Ovary (tissue), 9 donors: ENCODE measurements around the gene TP53BP2. TPM values are rescaled to one million over a fixed set of nuclear protein-coding genes. Genes with fewer than 3 reads are reported as not detected.
"Not testable (repeated sequence)": the region's sequence is repeated elsewhere in the genome, so short reads cannot be mapped to it uniquely, and the experiment has no call there.

Source experiments
- DNase-seq, 5 donors: peaks; one replicate each; pipeline ENCODE4 v3.0.0-alpha.2; 2019 to 2020
- H3K27ac ChIP-seq, 2 donors: fragments of 200-600 bp; one replicate each; pipeline versions ENCODE4 v1.5.1 to v1.8.0; 2019 to 2022
- H3K27me3 ChIP-seq: fragments of 200-600 bp; one replicate; pipeline ENCODE4 v1.8.0; 2022
- H3K36me3 ChIP-seq: fragments of 200-600 bp; sonication (generic); one replicate; pipeline ENCODE4 v1.5.1; 2019
- H3K4me1 ChIP-seq: one replicate; pipeline ENCODE4 v1.8.1; 2013; ENCODE audit warnings: mild to moderate bottlenecking, moderate library complexity; ENCODE audit not compliant: insufficient read depth
- H3K4me3 ChIP-seq: fragments of 200-600 bp; sonication (generic); one replicate; pipeline ENCODE4 v1.5.1; 2017
- H3K9me3 ChIP-seq, 2 donors: fragments of 200-600 bp in 1 of 2; sonication (generic) in 1 of 2; one replicate each; pipeline versions ENCODE4 v1.5.1 to v1.8.1; 2013 to 2019; ENCODE audit warnings: mild to moderate bottlenecking in 1 of 2, moderate library complexity in 1 of 2
- CTCF ChIP-seq, 3 donors: fragments of 450-650 bp in 2 of 3; fragments of 200-600 bp in 1 of 3; IDR thresholded peaks; one replicate each; pipeline versions ENCODE4 v1.5.1 to v1.8.0; 2016 to 2022; ENCODE audit warnings: antibody characterized with exemption in 3 of 3, mild to moderate bottlenecking in 1 of 3
- EP300 ChIP-seq: sonication (generic); formaldehyde crosslinking; IDR thresholded peaks from one replicate; pipeline ENCODE4 v1.6.1; 2017; ENCODE audit warnings: antibody characterized with exemption
- POLR2A ChIP-seq: fragments of 450-650 bp; IDR thresholded peaks from one replicate; pipeline ENCODE4 v1.6.1; 2017; ENCODE audit warnings: antibody characterized with exemption, mild to moderate bottlenecking, moderate library complexity
- WGBS, 3 donors: extraction: QIAGEN DNeasy Blood & Tissue Kit in 1 of 3; methylation state at CpG; one replicate each; pipeline versions ENCODE4 v1.1.5 to v1.1.7; 2013 to 2017; 5-methylcytosine and 5-hydroxymethylcytosine counted together
- intact Hi-C, 4 donors: fragments of 100-400 bp; cut with DNase I; formaldehyde crosslinking; loops; one replicate each; pipeline versions ENCODE4 v1.11.0 to v1.15.1; 2022 to 2023
- polyA plus RNA-seq, 2 donors: library from polyadenylated mRNA; stranded (reverse); fragments of 200-250 nt in 1 of 2; fragments of 350-450 nt in 1 of 2; fragmentation: Illumina TruSeq in 1 of 2; extraction: RNeasy Lipid Tissue Mini Kit (QIAGEN cat#74804) in 1 of 2; gene quantifications; one replicate each; pipeline ENCODE4 v1.2.3, GENCODE V29; 2013 to 2014
- total RNA-seq, 7 donors: library from RNA; depleted of rRNA in 2 of 7; stranded (reverse); fragments of >200 nt in 2 of 7; fragmentation: NEBNext Ultra II Directional in 3 of 7; extraction: Animal tissue kit (Norgen Biotek cat#: 25700) in 3 of 7; gene quantifications; one replicate each; pipeline versions ENCODE4 v1.1.0 to v1.2.4, GENCODE V29; 2016 to 2023
- donor health status: DM: no; HTN: no; CAD: no; lungs with moderate emphysema.
- donor health status: DM: no; HTN: no; CAD: no.
- donor health status: Bipolar disorder and iron deficiency.
- donor health status: DM: yes; HTN: yes; CAD: no.
- donor health status: DM: no; HTN: no; CAD: no.
- donor health status: DM: yes; HTN: yes; CAD: no.

TP53BP2 gene
- total and polyA plus RNA-seq, 9 donors, result 12.4 to 43.6 (median 36.8) TPM

- Histone ChIP-seq H3K36me3 (no peaks in the 10 kb centered on the region), H3K4me3 (no peak overlapping the region), H3K27me3 (no peaks in the 10 kb centered on the region), H3K4me1 (no peaks in the 10 kb centered on the region), H3K27ac (no peak overlapping the region), H3K9me3 (no peaks in the 10 kb centered on the region)
- intact Hi-C loops, result no loop called here
- no peak for DNase-seq
- WGBS, 3 donors, result 44 to 50% (median 45%) methylated on average over 3 of the region's 3 CpGs
- TF ChIP-seq EP300 (no peak), CTCF (IDR thresholded peaks at IDR 0.05) (peak in 2 of 3 donors; percentile 28 to 33)
These were observed 34.1 kb downstream of the TP53BP2 start for GRCh38 chr1:223811634-223812101.

GRCh38 chr1:223810586-223810985, 35.2 kb downstream of the TP53BP2 start:
- Histone ChIP-seq H3K27ac (no peak overlapping the region), H3K9me3 (no peaks in the 10 kb centered on the region), H3K27me3 (no peaks in the 10 kb centered on the region), H3K4me3 (no peak overlapping the region), H3K4me1 (no peaks in the 10 kb centered on the region), H3K36me3 (no peaks in the 10 kb centered on the region)
- WGBS, 3 donors, result 74 to 81% (median 78%) methylated on average over 2 of the region's 2 CpGs
- DNase-seq, result no peak
- no peak for TF ChIP-seq EP300
- no peak for TF ChIP-seq POLR2A
- no peak for TF ChIP-seq CTCF (IDR thresholded peaks at IDR 0.05)
- intact Hi-C loops, result no loop called here

DNA sequence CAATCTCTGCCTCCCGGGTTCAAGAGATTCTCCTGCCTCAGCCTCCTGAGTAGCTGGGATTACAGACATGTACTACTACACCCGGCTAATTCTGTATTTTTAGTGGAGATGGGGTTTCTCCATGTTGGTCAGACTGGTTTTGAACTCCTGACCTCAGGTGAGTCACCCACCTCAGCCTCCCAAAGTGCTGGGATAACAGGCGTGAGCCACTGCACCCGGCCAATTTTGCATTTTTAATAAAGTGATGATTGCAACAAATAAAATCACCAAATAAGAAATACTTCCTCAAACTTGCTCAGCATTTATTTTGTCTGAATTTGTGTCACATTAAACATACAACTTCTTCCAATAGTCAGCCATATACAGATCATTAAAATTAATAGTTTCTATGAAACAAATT, 35.8 kb downstream of the TP53BP2 start:
- H3K9me3 ChIP-seq, H3K4me1 ChIP-seq, H3K27ac ChIP-seq, DNase-seq, H3K4me3 ChIP-seq, intact Hi-C loops, H3K27me3 ChIP-seq, H3K36me3 ChIP-seq: not testable (repeated sequence)
- WGBS, 3 donors, result 59 to 78% (median 73%) methylated on average over 4 of the region's 4 CpGs

DNA sequence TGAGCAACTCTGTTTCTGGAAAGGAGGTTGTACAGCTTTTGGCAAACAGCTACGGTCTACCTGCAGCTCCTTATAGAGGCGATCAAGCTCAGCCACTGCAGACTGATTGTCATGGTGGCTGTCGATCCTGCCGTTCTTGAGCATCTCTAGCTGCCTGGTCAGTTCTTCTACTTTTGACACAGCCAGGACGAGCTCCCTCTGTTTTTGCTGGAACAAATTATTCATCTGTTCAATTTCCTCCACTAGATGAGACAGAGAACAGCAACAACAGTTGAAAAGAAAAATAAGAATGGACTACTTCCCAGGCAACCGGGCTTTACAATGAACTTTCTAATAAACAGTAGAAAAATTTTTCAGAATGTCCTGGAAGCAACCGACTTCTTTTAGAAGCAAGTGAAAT, 42.5 kb downstream of the TP53BP2 start:
- Histone ChIP-seq H3K9me3 (no peaks in the 10 kb centered on the region), H3K36me3 (no peaks in the 10 kb centered on the region), H3K27me3 (no peaks in the 10 kb centered on the region), H3K4me1 (no peaks in the 10 kb centered on the region), H3K4me3 (no peak overlapping the region), H3K27ac (no peak overlapping the region)
- intact Hi-C loops, result no loop called here
- TF ChIP-seq EP300, result no peak
- no peak for TF ChIP-seq POLR2A
- no peak for TF ChIP-seq CTCF (IDR thresholded peaks at IDR 0.05)
- DNase-seq, result no peak
- 91 to 94% (median 92%) methylated on average over 7 of the region's 7 CpGs for WGBS, 3 donors

GRCh38 chr1:223802602-223803001, 43.1 kb downstream of the TP53BP2 start:
- H3K36me3 ChIP-seq, result no peaks in the 10 kb centered on the region
- WGBS, 3 donors, result 78 to 87% (median 86%) methylated on average over 4 of the region's 4 CpGs
- no peak overlapping the region for H3K4me3 ChIP-seq
- TF ChIP-seq EP300, result no peak
- TF ChIP-seq CTCF (IDR thresholded peaks at IDR 0.05), result no peak
- TF ChIP-seq POLR2A, result no peak
- no peak for DNase-seq
- no peaks in the 10 kb centered on the region for H3K27me3 ChIP-seq
- no peaks in the 10 kb centered on the region for H3K9me3 ChIP-seq
- H3K4me1 ChIP-seq, result no peaks in the 10 kb centered on the region
- no peak overlapping the region for H3K27ac ChIP-seq
- intact Hi-C loops, result no loop called here
